Ectodermal cell (in vitro differentiated cells): ENCODE measurements around the gene RAB42. TPM values are rescaled to one million over a fixed set of nuclear protein-coding genes. Genes with fewer than 3 reads are reported as not detected.

ENCODE experiments used
- H3K27ac ChIP-seq: 2 replicates; pipeline ENCODE4 v1.7.0; 2013; ENCODE audit warnings: mild to moderate bottlenecking, low read depth, low read length; ENCODE audit not compliant: insufficient read depth, poor library complexity, severe bottlenecking
- H3K27me3 ChIP-seq: 2 replicates; pipeline ENCODE4 v1.7.0; 2013; ENCODE audit warnings: mild to moderate bottlenecking, low read length; ENCODE audit not compliant: insufficient read depth, control insufficient read depth, poor library complexity, severe bottlenecking
- H3K36me3 ChIP-seq: one replicate; pipeline ENCODE4 v1.7.0; 2013; ENCODE audit warnings: low read length; ENCODE audit not compliant: control insufficient read depth, insufficient read depth
- H3K4me1 ChIP-seq: one replicate; pipeline ENCODE4 v1.7.0; 2013; ENCODE audit warnings: low read length; ENCODE audit not compliant: control insufficient read depth, insufficient read depth
- H3K4me3 ChIP-seq: 2 replicates; pipeline ENCODE4 v1.7.0; 2013; ENCODE audit warnings: low read depth, low read length, control low read depth; ENCODE audit not compliant: insufficient read depth
- H3K9me3 ChIP-seq: 2 replicates; pipeline ENCODE4 v1.7.0; 2013; ENCODE audit warnings: mild to moderate bottlenecking, low read length, moderate library complexity; ENCODE audit not compliant: control insufficient read depth
- WGBS, 2 experiments: methylation state at CpG; one replicate each; pipeline ENCODE4 v1.1.7; 2013; ENCODE audit warnings: missing lambda C conversion rate in 2 of 2; 5-methylcytosine and 5-hydroxymethylcytosine counted together
- polyA plus RNA-seq, 4 experiments: library from polyadenylated mRNA; stranded (reverse); fragments of 50-300 nt; gene quantifications; one replicate each; pipeline ENCODE4 v1.2.3, GENCODE V29; 2013

RAB42 gene
- polyA plus RNA-seq (2013, experiment 1 of 4): 2.6 TPM
- polyA plus RNA-seq (2013, experiment 2 of 4): 2.8 TPM
- 3.4 TPM for polyA plus RNA-seq (2013, experiment 3 of 4)
- 3.6 TPM for polyA plus RNA-seq (2013, experiment 4 of 4)

GRCh38 chr1:28591708-28592320, at the start of gene RAB42:
RAB42 (plus strand) TSS chr1:28592265; CDS start chr1:28592512, 247 bp downstream.
- H3K27ac ChIP-seq: no peak within 1 kb of the TSS
- peaks cover 5% of the 10 kb centered on the region for H3K4me1 ChIP-seq
- WGBS, 2 experiments: 48 to 54% methylated on average over 7 to 8 of the region's 13 CpGs

GRCh38 chr1:28545246-28545628, 46.8 kb upstream of the RAB42 start:
- no peak overlapping the region for H3K27ac ChIP-seq
- no peaks in the 10 kb centered on the region for H3K27me3 ChIP-seq
- no peak overlapping the region for H3K4me3 ChIP-seq
- H3K36me3 ChIP-seq: no peaks in the 10 kb centered on the region
- no peaks in the 10 kb centered on the region for H3K9me3 ChIP-seq
- WGBS, 2 experiments: 83 to 94% methylated on average over 4 of the region's 4 CpGs
- H3K4me1 ChIP-seq: no peaks in the 10 kb centered on the region

More at GRCh38 chr1:28591708-28592320, at the start of gene RAB42:
- H3K9me3 ChIP-seq: no peaks in the 10 kb centered on the region
- H3K36me3 ChIP-seq: no peaks in the 10 kb centered on the region
- H3K27me3 ChIP-seq: peaks cover 19% of the 10 kb centered on the region
- peak within 1 kb of the TSS; percentile 50 for H3K4me3 ChIP-seq

- Histone ChIP-seq H3K27ac (no peak overlapping the region), H3K27me3 (no peaks in the 10 kb centered on the region), H3K36me3 (no peaks in the 10 kb centered on the region), H3K9me3 (no peaks in the 10 kb centered on the region), H3K4me3 (no peak overlapping the region), H3K4me1 (no peaks in the 10 kb centered on the region)
- WGBS, 2 experiments: 90 to 96% methylated on average over 3 of the region's 3 CpGs
These were observed 43.7 kb upstream of the RAB42 start for GRCh38 chr1:28548318-28548717.

- H3K4me1 ChIP-seq: peaks cover 5% of the 10 kb centered on the region
- peaks cover 4% of the 10 kb centered on the region for H3K36me3 ChIP-seq
- H3K27me3 ChIP-seq: no peaks in the 10 kb centered on the region
- H3K27ac ChIP-seq: no peak overlapping the region
- no peak overlapping the region for H3K4me3 ChIP-seq
- H3K9me3 ChIP-seq: no peaks in the 10 kb centered on the region
- 95 to 96% methylated on average over 6 of the region's 6 CpGs for WGBS, 2 experiments
These were observed 40.7 kb upstream of the RAB42 start for GRCh38 chr1:28551381-28551780.

GRCh38 chr1:28552758-28553663, 39.1 kb upstream of the RAB42 start, which contains the start of gene TRNAU1AP:
TRNAU1AP (plus strand) TSS chr1:28553085; CDS start chr1:28553111, 26 bp downstream.
- H3K4me1 ChIP-seq: peaks cover 5% of the 10 kb centered on the region
- peaks cover 7% of the 10 kb centered on the region for H3K36me3 ChIP-seq
- 0 to 1% methylated on average over 63 of the region's 63 CpGs for WGBS, 2 experiments
- H3K27ac ChIP-seq: no peak within 1 kb of the TSS
- H3K27me3 ChIP-seq: no peaks in the 10 kb centered on the region
- H3K4me3 ChIP-seq: peak within 1 kb of the TSS; percentile 95
- H3K9me3 ChIP-seq: no peaks in the 10 kb centered on the region

- H3K36me3 ChIP-seq: peaks cover 36% of the 10 kb centered on the region
- 98% methylated on average over 3 of the region's 3 CpGs for WGBS, 2 experiments
- no peak overlapping the region for H3K4me3 ChIP-seq
- no peaks in the 10 kb centered on the region for H3K27me3 ChIP-seq
- H3K27ac ChIP-seq: no peak overlapping the region
- H3K9me3 ChIP-seq: no peaks in the 10 kb centered on the region
- no peaks in the 10 kb centered on the region for H3K4me1 ChIP-seq
These were observed 31.2 kb upstream of the RAB42 start for GRCh38 chr1:28560886-28561285.

- Histone ChIP-seq H3K27me3 (no peaks in the 10 kb centered on the region), H3K4me1 (no peaks in the 10 kb centered on the region), H3K9me3 (no peaks in the 10 kb centered on the region), H3K36me3 (peaks cover 52% of the 10 kb centered on the region), H3K27ac (no peak overlapping the region), H3K4me3 (no peak overlapping the region)
These were observed 27.8 kb upstream of the RAB42 start for GRCh38 chr1:28564310-28564709.

- Histone ChIP-seq H3K4me1 (no peaks in the 10 kb centered on the region), H3K27ac (no peak overlapping the region), H3K36me3 (peaks cover 52% of the 10 kb centered on the region), H3K27me3 (no peaks in the 10 kb centered on the region), H3K9me3 (no peaks in the 10 kb centered on the region), H3K4me3 (no peak overlapping the region)
- WGBS, 2 experiments: 96 to 97% methylated on average over 7 of the region's 7 CpGs
These were observed 27.0 kb upstream of the RAB42 start for GRCh38 chr1:28565040-28565439.

GRCh38 chr1:28565726-28566125, 26.3 kb upstream of the RAB42 start:
- H3K27ac ChIP-seq: no peak overlapping the region
- no peaks in the 10 kb centered on the region for H3K9me3 ChIP-seq
- H3K4me3 ChIP-seq: no peak overlapping the region
- no peaks in the 10 kb centered on the region for H3K4me1 ChIP-seq
- 95 to 98% methylated on average over 6 of the region's 6 CpGs for WGBS, 2 experiments
- no peaks in the 10 kb centered on the region for H3K27me3 ChIP-seq
- peaks cover 45% of the 10 kb centered on the region for H3K36me3 ChIP-seq

- Histone ChIP-seq H3K4me3 (no peak overlapping the region), H3K36me3 (peaks cover 43% of the 10 kb centered on the region), H3K27me3 (no peaks in the 10 kb centered on the region), H3K9me3 (no peaks in the 10 kb centered on the region), H3K27ac (no peak overlapping the region), H3K4me1 (no peaks in the 10 kb centered on the region)
- 95% methylated on average over 2 of the region's 2 CpGs for WGBS, 2 experiments
These were observed 25.1 kb upstream of the RAB42 start for GRCh38 chr1:28566931-28567330.
